ENCODE results near the gene SGPL1.
"Not testable (repeated sequence)": the region's sequence is repeated elsewhere in the genome, so short reads cannot be mapped to it uniquely, and the experiment has no call there.

SGPL1 gene

GRCh38 chr10:70843776-70844489 is 28.2 kb downstream of the SGPL1 start:
- DNase-seq (ENCODE audit: low read depth in 2 of 2), result no peak

GRCh38 chr10:70845256-70845655 is 29.5 kb downstream of the SGPL1 start:
- no peak for DNase-seq (ENCODE audit: low read depth in 2 of 2)

- DNase-seq (ENCODE audit: low read depth in 2 of 2), result no peak
These were observed 30.1 kb downstream of the SGPL1 start for GRCh38 chr10:70845816-70846215.

- DNase-seq (ENCODE audit: low read depth in 2 of 2), result no peak
These were observed 31.0 kb downstream of the SGPL1 start for GRCh38 chr10:70846795-70847194.

- DNase-seq (ENCODE audit: low read depth in 2 of 2), result no peak
These were observed 32.1 kb downstream of the SGPL1 start for GRCh38 chr10:70847659-70848360.

- no peak for DNase-seq (ENCODE audit: low read depth in 2 of 2)
These were observed 33.9 kb downstream of the SGPL1 start for GRCh38 chr10:70849582-70850016.

GRCh38 chr10:70850097-70850496 is 34.3 kb downstream of the SGPL1 start:
- no peak for DNase-seq (ENCODE audit: low read depth in 2 of 2)

- no peak for DNase-seq (ENCODE audit: low read depth in 2 of 2)
These were observed 36.1 kb downstream of the SGPL1 start for GRCh38 chr10:70851597-70852475.

- no peak for DNase-seq (ENCODE audit: low read depth in 2 of 2)
These were observed 37.3 kb downstream of the SGPL1 start for GRCh38 chr10:70853038-70853437.

- no peak for DNase-seq (ENCODE audit: low read depth in 2 of 2)
These were observed 37.7 kb downstream of the SGPL1 start for GRCh38 chr10:70853457-70853856.

GRCh38 chr10:70856454-70856853 is 40.7 kb downstream of the SGPL1 start:
- DNase-seq (ENCODE audit: low read depth in 2 of 2), result no peak

GRCh38 chr10:70858759-70859158 is 43.0 kb downstream of the SGPL1 start:
- DNase-seq (ENCODE audit: low read depth in 2 of 2), result no peak

- DNase-seq (ENCODE audit: low read depth in 2 of 2), result not testable (repeated sequence)
These were observed 45.9 kb downstream of the SGPL1 start for GRCh38 chr10:70861495-70862197.

- no peak for DNase-seq (ENCODE audit: low read depth in 2 of 2)
These were observed 47.9 kb downstream of the SGPL1 start for GRCh38 chr10:70863470-70864160.

GRCh38 chr10:70864935-70865334 is 49.2 kb downstream of the SGPL1 start:
- DNase-seq (ENCODE audit: low read depth in 2 of 2), result no peak

- no peak for DNase-seq (ENCODE audit: low read depth in 2 of 2)
These were observed 50.7 kb downstream of the SGPL1 start for GRCh38 chr10:70866424-70866823.

- DNase-seq (ENCODE audit: low read depth in 2 of 2), result no peak
These were observed 56.5 kb downstream of the SGPL1 start for GRCh38 chr10:70872291-70872690.

- no peak for DNase-seq (ENCODE audit: low read depth in 2 of 2)
These were observed 58.3 kb downstream of the SGPL1 start for GRCh38 chr10:70874061-70874460.

GRCh38 chr10:70879207-70879606 is 63.5 kb downstream of the SGPL1 start:
- DNase-seq (ENCODE audit: low read depth in 2 of 2), result no peak

- peak; percentile 58 to 69 for DNase-seq (ENCODE audit: low read depth in 2 of 2)
These were observed 64.4 kb downstream of the SGPL1 start for GRCh38 chr10:70880077-70880534.

- no peak for DNase-seq (ENCODE audit: low read depth in 2 of 2)
These were observed 69.0 kb downstream of the SGPL1 start for GRCh38 chr10:70884741-70885140.
